NCI-H1105 treated with DMSO at 0.1 percent for 48 hours (cell line): ENCODE data around the gene STARD8.
"Not testable (repeated sequence)": the region's sequence is repeated elsewhere in the genome, so short reads cannot be mapped to it uniquely, and the experiment has no call there.

Source experiments
- DNase-seq: peaks from one replicate; lab custom pipeline; 2025; lab: John Stamatoyannopoulos, UW

STARD8 gene

DNA sequence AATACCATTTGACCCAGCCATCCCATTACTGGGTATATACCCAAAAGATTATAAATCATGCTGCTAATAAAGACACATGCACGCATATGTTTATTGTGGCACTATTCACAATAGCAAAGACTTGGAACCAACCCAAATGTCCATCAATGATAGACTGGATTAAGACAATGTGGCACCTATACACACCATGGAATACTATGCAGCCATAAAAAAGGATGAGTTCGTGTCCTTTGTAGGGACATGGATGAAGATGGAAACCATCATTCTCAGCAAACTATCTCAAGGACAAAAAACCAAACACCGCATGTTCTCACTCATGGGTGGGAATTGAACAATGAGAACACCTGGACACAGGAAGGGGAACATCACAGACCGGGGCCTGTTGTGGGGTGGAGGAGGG, 9.0 kb downstream of the STARD8 start:
- DNase-seq = not testable (repeated sequence)

DNA sequence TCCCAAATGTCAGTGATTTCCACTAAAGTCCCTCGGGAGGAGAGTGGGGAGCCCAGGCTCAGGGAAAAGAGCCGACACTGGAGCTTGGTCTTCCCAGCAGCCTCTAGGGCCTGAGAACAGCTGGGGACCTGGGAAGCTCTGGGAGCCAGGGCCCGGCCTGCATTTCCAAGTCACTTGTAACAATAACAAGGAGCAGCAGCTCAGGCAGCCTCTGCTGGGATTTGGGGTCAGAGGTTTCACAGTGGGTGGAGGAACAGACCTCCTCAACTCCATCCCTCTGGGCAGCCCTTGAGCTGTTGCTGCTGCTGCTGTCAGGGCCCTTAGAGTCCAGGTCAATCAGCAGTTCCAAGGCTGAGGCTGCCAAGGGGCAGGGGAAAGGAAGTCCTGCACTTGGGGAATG, 11.1 kb downstream of the STARD8 start:
- DNase-seq = no peak

DNA sequence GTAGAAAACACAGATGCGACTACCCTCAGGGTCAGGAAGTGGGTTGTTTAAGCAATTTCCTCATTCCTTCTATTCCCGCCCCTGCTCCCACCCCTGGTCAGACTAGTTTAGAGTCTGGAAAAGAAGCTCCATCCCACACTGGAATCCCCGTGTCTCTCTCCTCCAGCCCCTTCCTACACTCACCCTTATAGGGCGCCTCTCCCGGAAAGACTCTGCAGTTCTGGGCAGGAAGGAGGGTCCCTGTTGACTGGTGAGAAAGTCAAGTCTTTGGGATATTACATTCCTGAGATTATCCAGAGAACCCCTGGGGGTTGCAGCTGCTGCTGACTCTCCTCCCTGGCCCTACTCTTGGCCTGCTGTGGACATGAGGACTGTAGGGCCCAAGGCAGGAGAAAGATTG, 11.9 kb downstream of the STARD8 start:
- DNase-seq = no peak

DNA sequence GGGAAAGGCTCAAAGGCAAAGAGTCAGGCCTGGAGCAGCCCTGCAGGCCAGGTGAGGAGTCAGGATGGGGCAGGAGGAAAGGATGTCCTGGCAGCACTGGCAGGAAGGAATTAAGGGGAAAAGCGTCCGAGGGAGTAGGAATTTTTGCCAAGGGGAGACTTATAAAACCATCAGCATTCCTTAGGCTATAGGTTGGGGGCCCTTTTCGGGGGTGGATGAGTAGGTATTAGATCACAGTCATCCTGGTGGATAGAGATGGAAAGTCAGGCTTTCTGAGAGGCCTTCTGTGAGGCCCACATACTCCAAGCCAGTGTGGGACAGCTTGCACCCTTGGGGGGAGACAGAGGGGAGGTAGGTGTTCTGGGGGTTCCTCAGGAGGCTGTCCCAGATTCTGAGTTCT, 12.3 kb downstream of the STARD8 start:
- DNase-seq = no peak

DNA sequence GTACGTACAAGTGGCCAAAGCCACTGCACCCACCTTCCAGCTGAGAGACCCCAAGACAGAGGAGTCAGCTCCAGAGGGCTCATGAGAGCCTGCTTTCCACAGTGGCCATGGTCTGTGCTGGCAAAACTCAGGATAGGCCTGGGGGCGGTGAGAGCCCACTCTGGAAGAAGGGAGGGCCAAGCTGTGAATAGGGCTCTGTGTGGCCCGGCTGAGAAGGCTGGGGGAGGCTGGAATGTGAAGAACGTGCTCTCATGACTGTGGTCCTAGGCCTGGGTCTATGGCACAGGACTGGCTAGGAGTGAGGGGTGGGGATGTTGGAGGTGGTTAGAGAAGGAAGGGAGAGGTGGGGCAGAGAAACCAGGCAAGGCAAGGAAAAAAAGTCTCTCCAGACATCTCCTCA, 13.3 kb downstream of the STARD8 start:
- no peak for DNase-seq

DNA sequence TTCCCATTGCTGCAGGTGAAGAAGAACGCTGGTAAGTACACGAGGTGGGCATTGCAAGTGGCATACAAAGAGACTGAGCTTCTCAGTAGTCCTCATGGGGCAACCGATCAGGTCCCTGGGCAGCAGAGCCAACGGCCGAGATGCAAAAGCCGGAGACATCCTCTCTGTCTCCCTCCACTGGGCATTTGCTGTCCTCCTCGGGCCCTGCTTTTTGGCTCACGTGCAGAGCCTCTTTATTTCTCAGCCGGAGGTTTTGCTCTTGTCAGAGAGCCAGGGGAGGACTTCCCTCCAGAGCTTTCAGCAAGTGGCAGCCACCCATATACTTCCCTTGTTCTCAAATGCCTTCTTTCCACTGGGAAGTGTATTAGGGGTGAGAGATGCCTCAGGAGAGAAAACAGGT, 18.0 kb downstream of the STARD8 start:
- no peak for DNase-seq

DNA sequence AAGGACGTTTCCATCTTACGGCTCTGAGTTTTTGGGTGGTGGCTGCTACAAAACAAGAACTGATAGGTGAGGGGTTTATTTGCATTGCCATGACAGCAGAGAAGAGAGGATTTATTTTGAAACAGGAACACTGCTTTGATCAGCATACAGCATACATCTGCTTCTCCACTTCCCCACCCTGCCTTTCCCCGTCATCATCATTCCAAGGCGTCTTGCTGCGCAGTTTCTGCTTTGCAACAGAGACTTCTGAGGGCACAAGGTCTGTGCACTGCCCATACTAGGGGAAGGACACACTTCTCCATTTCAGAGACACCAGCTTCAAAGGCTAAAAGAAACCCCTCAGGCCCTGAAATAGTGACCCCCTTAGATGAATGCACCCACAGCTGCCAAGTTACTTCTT, 19.1 kb downstream of the STARD8 start:
- no peak for DNase-seq

DNA sequence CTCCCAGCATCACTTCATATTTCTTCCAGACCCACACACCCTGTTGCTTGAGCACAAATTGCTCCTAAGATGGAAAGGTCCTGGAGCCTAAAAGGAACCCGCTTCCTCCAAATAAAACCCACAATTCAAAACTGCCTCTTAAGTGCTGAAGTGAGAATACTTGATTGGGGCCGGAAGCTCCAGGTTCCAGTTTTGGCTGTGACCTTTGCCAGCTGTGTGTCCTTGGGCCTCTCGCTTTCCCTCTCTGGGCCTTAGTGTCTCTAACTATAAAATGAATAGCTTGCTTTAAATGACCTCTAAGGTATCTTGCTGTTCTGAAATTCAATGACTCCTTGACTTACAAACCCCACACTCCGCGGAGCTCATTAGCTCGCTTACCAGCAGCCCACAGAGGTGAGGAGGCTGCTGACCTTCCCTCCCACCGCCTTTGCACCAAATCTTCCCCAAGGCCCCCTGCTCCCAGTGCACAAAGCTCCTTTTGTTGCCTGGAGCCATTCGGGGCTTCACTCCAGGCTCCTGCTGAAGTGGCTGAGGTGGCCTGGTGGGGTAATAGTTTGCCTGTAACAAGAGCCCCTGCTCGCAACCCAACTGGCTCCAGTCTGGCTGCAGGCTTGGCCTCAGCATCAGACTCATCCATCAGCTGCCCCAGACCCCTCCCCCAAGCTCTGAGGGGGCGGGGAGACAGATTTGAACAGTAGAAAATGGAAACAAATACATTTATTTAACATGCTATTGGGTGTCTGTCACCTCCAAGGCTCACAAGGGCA, 21.8 kb downstream of the STARD8 start:
- DNase-seq = no peak

DNA sequence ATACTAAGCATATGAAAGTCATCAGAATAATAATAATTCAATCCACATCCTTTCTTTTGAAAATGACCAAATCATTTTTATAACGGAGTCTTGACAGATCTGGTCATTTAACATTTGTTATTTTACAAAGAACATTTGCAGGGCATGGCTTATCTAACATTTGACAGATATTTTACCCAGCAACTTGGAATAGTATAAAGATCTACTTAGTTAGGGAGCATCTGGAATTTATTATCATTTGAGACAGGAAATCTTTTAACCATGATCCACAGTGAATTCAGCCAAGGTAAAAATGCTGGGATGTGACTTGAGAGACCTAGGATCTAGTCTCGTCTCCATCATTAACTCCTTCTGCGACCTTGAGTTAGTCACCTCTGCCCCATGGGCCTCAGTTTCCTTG, 22.4 kb downstream of the STARD8 start:
- DNase-seq = no peak

DNA sequence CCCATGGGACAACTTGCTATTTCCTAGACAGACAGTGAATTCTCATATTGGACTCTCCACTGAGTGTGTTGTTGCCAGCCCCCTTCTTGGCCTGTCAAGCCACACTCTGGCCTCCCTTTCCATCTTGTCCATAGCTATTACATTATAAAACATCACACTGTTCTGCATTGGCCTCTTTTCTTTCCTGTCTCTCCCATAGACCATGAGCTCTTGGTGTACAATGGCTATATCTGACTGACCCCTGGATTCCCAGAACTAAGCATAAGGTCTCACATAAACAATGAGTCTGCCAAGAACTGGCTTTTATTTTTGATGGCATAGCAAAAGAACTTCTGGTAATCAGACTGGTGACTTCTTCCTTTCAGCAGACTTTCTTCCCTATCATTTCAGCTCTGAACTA, 23.8 kb downstream of the STARD8 start:
- DNase-seq = no peak

DNA sequence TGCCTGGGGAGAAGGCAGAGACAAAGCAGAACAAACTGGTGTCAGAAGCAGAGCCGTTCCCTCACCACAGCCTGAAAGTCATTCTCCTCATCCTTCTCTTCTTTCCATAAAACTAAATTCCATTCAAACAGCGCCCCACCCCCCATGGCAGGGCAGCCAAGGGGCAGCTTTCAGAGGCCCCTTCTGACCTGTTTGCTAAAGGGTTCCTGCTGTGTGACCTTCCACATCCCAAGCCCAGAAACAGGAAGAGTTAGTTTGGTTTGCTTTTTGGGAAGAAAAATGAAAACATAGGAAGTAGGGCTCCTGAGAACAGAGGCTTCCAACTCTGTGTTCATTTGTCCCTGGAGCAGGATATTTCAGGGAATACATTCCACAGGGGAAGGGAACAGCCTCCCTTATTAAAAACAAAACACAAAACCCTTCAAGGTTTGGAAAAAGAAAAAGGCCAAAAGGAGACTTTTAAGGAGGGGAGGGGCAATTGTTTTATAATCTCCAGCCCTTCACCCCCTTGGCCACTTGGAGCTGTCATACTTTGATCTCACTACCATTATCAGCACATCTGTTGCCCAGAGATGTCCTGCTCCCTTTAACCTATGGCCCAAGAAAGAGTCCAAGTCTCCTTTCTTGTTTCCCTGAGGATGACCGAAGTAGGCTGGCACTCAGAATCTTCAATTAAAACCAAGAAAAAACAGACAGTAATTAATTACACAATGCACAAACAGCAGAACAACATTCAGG, 25.3 kb downstream of the STARD8 start:
- DNase-seq = no peak

DNA sequence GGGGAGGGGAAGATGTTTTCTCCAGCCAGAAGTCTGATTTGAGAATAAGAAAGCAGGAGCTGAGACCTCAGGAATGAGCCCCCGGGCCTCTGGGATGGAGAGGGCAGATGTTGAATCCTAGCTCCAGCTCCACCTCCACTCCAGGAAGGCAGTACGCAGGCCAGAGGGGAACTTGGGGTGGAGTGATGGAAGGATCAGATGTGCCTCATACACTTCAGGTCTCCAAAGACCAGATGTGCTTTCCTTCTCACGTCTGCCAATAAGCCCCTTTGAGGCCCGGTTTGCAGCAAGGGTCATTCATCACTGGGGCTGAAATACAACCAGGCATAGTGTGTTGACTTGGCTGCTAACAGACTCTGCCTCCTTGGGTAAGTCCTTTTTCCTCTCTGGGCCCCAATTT, 28.1 kb downstream of the STARD8 start:
- no peak for DNase-seq

DNA sequence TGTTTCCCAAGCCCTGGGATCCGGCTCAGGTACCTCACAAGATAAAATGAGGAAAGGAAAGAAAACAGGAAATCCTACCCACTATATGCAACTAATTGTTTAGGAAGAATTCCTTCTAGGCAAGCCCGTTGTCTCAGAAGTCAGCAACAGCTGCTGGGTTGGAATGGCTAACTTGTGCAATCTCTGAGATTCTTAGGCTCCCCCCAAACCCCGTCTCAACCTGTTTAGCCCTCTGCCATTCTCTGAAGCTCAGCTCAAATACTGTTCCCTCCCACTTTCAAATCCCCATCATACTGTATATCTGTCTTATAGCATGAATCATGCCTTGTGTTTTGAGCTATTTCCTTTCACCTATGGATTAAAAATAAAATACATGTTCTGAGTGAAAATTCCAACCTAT, 28.9 kb downstream of the STARD8 start:
- DNase-seq = no peak

DNA sequence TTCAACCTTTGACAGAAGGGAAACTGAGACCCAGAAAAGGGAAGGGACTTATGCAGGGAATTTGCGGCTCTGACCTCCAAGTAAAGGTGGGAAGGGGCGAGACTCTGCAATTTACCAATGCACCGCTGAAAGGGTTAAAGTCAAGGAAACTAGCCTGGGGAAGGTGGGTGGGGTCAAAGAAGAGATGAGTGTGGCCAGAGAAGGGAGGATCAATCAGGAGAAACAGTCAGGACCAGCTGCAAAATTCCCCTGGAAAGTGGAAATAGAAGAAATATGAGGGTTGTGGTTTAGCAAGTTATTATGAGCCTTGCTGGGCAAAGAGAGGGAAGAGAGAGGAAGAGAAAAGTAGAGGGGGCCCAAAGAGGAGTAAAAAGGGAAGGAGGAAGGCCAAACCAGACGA, 30.5 kb downstream of the STARD8 start:
- DNase-seq = no peak

DNA sequence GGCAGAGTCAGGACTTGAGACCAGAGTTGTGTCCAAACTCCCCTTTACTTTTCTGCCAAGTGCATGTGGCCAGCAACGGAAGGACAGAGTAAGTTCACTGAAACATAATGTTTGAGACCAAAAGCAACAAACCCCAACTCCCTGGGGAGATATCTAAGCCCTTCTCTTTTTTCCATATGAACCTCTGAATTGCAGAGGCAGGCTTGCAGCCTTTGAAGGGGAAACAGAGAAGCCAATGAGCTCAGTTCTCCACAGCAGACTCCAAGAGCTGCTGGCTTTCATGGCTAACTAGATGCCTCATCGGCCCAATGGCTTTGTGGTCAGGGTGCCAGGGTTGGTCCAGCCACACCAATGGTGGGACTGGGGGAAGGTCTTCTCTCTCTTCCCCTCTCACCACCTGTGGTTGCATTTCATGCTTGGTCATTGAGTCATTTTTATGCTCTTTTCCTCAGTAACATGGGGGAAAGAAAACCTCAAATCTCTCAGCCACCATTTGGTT, 34.0 kb downstream of the STARD8 start:
- DNase-seq = no peak

DNA sequence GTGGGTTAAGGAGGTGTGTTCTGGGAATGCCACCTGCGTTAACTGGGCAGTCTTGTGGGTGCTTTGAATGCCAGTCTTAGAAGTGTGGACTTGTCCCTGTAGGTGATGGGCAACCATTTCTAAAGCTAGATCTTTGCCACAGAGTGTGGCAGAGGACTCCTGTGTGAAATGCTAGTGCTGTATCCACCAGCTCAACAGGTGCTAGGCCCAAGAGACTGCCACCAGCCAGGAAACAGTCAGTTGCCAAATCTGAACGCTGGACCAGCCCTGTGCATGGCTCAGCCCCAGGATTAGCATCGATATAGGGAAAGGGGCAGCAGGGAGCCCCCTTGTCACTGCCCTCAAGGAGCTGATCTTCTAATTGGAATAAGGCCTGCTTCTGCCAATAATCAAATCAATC, 35.3 kb downstream of the STARD8 start:
- DNase-seq = no peak

DNA sequence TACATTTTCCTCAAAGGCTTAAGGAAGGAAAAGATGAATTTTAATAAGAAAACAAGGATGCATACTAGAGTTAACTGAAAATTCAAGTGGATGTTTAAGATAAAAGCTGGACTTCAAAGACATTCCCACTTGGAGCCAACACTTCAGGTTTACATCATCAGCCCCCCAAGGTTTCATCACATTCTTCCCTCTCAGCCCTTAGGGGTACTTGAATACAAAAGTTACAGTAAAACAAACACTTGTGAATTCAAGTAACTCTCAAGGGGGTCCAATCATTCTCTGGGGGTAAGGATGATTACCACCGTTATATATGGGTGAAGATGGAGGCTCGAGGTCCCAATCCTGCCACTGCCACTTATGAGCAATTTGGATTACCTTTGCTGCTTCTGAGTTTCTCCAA, 36.1 kb downstream of the STARD8 start:
- no peak for DNase-seq

DNA sequence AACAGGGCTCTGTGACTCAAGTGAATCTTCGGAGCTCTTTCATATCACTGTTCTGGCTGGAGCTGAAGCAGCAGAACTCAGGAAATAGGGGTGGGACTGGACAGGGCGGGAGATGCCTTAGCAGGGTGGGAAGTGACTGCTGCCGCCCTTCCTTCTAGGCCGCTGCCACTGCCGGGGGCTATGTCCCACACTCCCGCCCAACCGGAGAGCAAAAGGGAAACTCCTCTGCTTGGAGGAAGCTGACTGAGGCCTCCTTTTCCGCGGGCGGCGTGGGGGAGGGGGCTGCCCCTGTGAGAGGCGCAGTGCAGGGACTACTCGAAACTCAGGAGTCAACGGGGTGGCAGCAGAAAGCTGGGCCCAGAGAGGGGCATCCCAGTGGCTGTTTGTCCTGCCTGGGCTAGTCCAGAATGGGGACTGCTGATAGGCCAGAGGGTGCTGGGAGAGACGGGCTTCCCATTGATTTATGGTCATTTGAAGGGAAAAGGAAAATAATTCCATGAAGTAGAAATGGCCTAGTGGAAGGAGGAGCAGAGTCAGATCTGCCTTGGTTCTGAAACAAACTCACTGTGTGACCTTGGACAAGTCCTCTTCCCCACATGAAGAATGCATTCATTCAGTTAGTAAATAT, 36.9 kb downstream of the STARD8 start:
- no peak for DNase-seq

DNA sequence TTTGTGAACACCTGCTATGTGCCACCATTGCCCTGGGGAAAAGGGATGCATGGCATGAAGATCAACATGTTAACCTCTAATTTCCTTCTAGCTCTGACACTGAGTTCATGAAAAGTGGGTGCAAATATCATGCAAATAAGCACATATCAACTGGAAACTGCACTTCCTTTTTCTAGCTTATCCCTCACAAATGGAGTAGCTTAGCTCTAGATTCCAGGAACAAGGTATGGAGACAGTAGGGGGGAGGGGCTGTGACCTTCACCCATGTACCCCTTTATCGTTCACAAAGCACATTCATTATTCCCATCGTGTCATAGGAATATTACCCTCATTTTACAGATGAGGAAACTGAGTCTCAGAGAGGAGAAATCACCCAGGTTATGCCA, 37.4 kb downstream of the STARD8 start:
- no peak for DNase-seq

DNA sequence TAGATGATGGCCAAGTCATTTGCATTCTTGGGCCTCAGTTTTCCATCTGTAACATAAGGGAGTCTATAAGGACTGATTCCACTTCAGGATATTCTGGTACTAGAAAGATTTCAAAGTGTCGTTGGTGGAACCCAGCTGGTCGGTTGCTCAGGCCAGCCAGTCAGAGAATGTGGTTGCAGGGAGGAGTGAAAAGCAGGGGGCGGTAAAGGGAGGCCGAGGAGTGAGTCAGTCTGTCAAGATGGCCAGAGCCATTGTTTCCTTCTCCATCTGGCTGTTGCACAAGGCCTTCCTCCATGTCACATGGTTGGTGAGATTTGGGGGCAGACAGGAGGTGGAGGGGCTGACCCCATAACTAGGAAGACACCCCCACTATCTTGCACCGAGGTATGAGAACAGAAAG, 38.2 kb downstream of the STARD8 start:
- no peak for DNase-seq

DNA sequence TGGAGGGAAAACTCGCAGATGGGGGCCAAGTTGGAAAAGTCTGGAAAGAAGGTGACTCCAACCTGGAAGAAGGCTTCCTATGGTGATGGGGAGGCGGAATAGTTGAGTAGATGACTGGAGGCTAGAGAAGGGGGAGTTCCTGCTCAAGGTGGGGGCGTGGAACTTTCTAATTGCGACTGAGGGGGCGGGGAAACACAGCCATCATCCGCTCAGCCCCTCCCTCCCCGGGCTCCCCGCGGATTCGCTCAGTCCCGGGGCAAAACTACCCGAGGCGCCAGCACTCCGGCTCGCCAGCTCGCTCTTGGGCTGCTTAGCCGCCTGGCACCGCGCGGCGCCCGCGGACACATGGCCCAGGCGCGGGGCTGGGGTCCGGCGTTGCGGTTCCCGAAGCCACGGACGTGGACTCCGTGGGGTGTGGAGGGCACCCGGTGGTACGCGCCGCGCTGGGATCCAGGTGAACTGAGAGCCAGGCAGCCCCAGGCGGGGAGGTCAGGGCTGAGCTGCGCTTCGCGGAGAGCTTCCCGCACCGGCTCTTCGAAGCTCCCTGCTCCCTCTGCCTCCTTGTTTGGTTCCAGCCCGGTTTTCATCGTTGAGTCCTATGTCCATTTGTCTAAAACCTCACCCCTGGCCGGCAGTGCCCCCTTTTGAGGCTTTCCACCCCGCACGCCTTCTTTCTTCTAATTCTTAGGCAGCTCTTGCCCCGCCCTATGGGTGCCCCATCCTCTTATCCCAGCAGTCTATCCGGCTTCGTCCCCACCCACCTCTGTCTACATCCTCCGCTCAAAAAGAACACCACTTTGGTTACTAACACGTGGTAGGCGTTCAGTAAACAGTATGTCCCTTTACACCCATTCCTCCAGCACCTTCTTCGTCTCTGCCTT, 38.9 kb downstream of the STARD8 start:
- DNase-seq = no peak

DNA sequence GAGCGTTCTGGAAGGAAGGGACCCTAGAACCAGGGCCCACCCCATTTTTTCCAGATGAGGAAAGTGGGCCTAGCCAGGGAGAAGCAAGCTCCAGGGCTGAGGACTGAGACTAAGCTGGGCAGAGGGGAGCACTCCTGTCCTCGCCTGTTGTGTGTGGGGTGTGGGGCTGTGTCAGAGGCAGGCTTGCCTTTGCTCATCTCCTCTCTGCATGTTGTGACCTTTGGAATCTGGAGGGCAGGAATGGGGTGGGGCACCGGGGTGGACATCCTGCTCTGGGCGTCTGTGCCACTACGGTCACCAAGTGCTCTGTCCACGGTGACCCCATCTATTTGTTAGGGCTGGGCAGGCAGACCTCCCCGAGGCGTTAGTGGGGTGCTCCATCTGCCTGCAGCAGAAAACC, 41.5 kb downstream of the STARD8 start:
- DNase-seq = not testable (repeated sequence)
